Endothelial cell (in vitro differentiated cells): Measurements from ENCODE around the gene NPPB. TPM values are rescaled to one million over a fixed set of nuclear protein-coding genes. Genes with fewer than 3 reads are reported as not detected.

ENCODE experiments used
- DNase-seq: peaks from one replicate; pipeline ENCODE4 v3.0.0; 2021; ENCODE audit warnings: low spot score
- H3K27ac Mint-ChIP-seq: one replicate; pipeline ENCODE4 v1.8.0; 2021; ENCODE audit warnings: mixed read lengths, inconsistent platforms; ENCODE audit not compliant: unreplicated experiment
- H3K27me3 Mint-ChIP-seq: one replicate; pipeline ENCODE4 v1.8.0; 2021; ENCODE audit warnings: mild to moderate bottlenecking, moderate library complexity, mixed read lengths, inconsistent platforms; ENCODE audit not compliant: unreplicated experiment
- H3K36me3 Mint-ChIP-seq: one replicate; pipeline ENCODE4 v1.8.0; 2021; ENCODE audit warnings: mild to moderate bottlenecking, low read depth, mixed read lengths, inconsistent platforms; ENCODE audit not compliant: unreplicated experiment
- H3K4me1 Mint-ChIP-seq: one replicate; pipeline ENCODE4 v1.8.0; 2021; ENCODE audit warnings: mild to moderate bottlenecking, mixed read lengths, inconsistent platforms; ENCODE audit not compliant: unreplicated experiment
- H3K4me3 Mint-ChIP-seq: one replicate; pipeline ENCODE4 v1.8.0; 2021; ENCODE audit warnings: mild to moderate bottlenecking, mixed read lengths, inconsistent platforms; ENCODE audit not compliant: unreplicated experiment
- H3K9me3 Mint-ChIP-seq: one replicate; pipeline ENCODE4 v1.8.0; 2021; ENCODE audit warnings: mixed read lengths, inconsistent platforms; ENCODE audit not compliant: unreplicated experiment
- CTCF ChIP-seq: fragments of 200-600 bp; sonication (generic); IDR thresholded peaks from one replicate; pipeline ENCODE4 v1.5.0; 2021; ENCODE audit warnings: antibody characterized with exemption; ENCODE audit not compliant: unreplicated experiment
- total RNA-seq: library from RNA; stranded (reverse); fragmentation: NEBNext Ultra II Directional; extraction: Animal tissue kit (Norgen Biotek cat#: 25700); gene quantifications from one replicate; pipeline ENCODE4 v1.2.1, GENCODE V29; 2021; ENCODE audit not compliant: unreplicated experiment

The NPPB gene
- total RNA-seq, 1 donor from 2014 or later = not detected

DNA sequence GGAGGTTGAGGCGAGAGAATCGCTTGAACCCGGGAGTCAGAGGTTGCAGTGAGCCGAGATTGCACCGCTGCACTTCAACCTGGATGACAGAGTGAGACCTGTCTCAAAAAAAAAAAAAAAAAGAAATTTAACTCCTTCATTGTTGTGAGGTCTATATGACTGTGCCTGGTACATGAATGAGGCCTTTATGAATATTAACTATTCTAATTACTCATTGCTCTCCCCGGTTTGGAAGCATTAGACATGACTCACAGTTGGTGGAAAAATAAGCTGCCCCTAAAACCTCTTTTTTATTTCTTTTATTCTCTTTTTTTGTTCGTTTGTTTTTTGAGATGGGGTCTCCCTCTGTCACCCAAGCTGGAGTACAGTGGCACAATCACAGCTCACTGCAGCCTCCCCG lies 3.3 kb downstream of the NPPB start:
- Mint-ChIP-seq H3K4me3 (no peak overlapping the region), H3K9me3 (no peaks in the 10 kb centered on the region), H3K36me3 (no peaks in the 10 kb centered on the region), H3K27ac (no peak overlapping the region), H3K27me3 (no peaks in the 10 kb centered on the region), H3K4me1 (no peaks in the 10 kb centered on the region)
- TF ChIP-seq CTCF = no peak
- no peak for DNase-seq

GRCh38 chr1:11854519-11854918 lies 4.2 kb downstream of the NPPB start:
- no peaks in the 10 kb centered on the region for H3K9me3 Mint-ChIP-seq
- TF ChIP-seq CTCF = no peak
- no peak for DNase-seq
- H3K36me3 Mint-ChIP-seq = no peaks in the 10 kb centered on the region
- no peak overlapping the region for H3K4me3 Mint-ChIP-seq
- no peak overlapping the region for H3K27ac Mint-ChIP-seq
- no peaks in the 10 kb centered on the region for H3K4me1 Mint-ChIP-seq
- H3K27me3 Mint-ChIP-seq = no peaks in the 10 kb centered on the region

- H3K27me3 Mint-ChIP-seq = no peaks in the 10 kb centered on the region
- no peaks in the 10 kb centered on the region for H3K9me3 Mint-ChIP-seq
- no peak overlapping the region for H3K4me3 Mint-ChIP-seq
- no peaks in the 10 kb centered on the region for H3K4me1 Mint-ChIP-seq
- no peak for DNase-seq
- peaks cover 6% of the 10 kb centered on the region for H3K36me3 Mint-ChIP-seq
- no peak for TF ChIP-seq CTCF
- no peak overlapping the region for H3K27ac Mint-ChIP-seq
Measured at GRCh38 chr1:11851180-11851579, 7.6 kb downstream of the NPPB start.

GRCh38 chr1:11850156-11850555 lies 8.6 kb downstream of the NPPB start:
- H3K27ac Mint-ChIP-seq = no peak overlapping the region
- DNase-seq = no peak
- no peaks in the 10 kb centered on the region for H3K27me3 Mint-ChIP-seq
- H3K36me3 Mint-ChIP-seq = peaks cover 11% of the 10 kb centered on the region
- no peak overlapping the region for H3K4me3 Mint-ChIP-seq
- no peak for TF ChIP-seq CTCF
- no peaks in the 10 kb centered on the region for H3K4me1 Mint-ChIP-seq
- no peaks in the 10 kb centered on the region for H3K9me3 Mint-ChIP-seq

- Mint-ChIP-seq H3K27me3 (peaks cover 2% of the 10 kb centered on the region), H3K9me3 (no peaks in the 10 kb centered on the region), H3K36me3 (peaks cover 26% of the 10 kb centered on the region), H3K4me1 (no peaks in the 10 kb centered on the region), H3K27ac (no peak overlapping the region), H3K4me3 (no peak overlapping the region)
- TF ChIP-seq CTCF = no peak
- no peak for DNase-seq
Measured at GRCh38 chr1:11848373-11848700, 10.4 kb downstream of the NPPB start.
